GM12891 (cell line): ENCODE measurements around the gene CLCN7. TPM values are rescaled to one million over a fixed set of nuclear protein-coding genes. Genes with fewer than 3 reads are reported as not detected.
A peak's percentile ranks its signal among the peaks of the same experiment; 100 is the strongest.

ENCODE experiments used
- DNase-seq: peaks from one replicate; pipeline ENCODE4 v3.0.0; 2011; ENCODE audit warnings: low spot score; ENCODE audit not compliant: insufficient read length
- FAIRE-seq: peaks from 2 replicates; lab custom pipeline; 2011; peaks lifted over from hg19 to GRCh38; lab: Jason Lieb, UNC
- PAX5 ChIP-seq: IDR thresholded peaks from 2 replicates; pipeline ENCODE4 v1.6.1; 2011; ENCODE audit warnings: low read length, moderate library complexity, mild to moderate bottlenecking; ENCODE audit not compliant: insufficient read depth, severe bottlenecking
- POLR2A ChIP-seq: IDR thresholded peaks from 2 replicates; pipeline ENCODE4 v1.6.1; 2011; ENCODE audit warnings: low read depth, low read length, control low read depth
- POLR2AphosphoS5 ChIP-seq: IDR thresholded peaks from 2 replicates; pipeline ENCODE4 v1.6.1; 2011; ENCODE audit warnings: low read depth, low read length, control low read depth
- POU2F2 ChIP-seq: IDR thresholded peaks from 2 replicates; pipeline ENCODE4 v1.6.1; 2011; ENCODE audit warnings: low read depth, mild to moderate bottlenecking, control low read depth, low read length, moderate library complexity
- SPI1 ChIP-seq: IDR thresholded peaks from 2 replicates; pipeline ENCODE4 v1.6.1; 2011; ENCODE audit warnings: low read depth, low read length, control low read depth
- TAF1 ChIP-seq: IDR thresholded peaks from 2 replicates; pipeline ENCODE4 v1.6.1; 2011; ENCODE audit warnings: low read depth, low read length, control low read depth
- polyA plus RNA-seq: library from polyadenylated mRNA; unstranded; fragments of >200 nt; gene quantifications from one replicate; pipeline ENCODE4 v1.2.1, GENCODE V29; 2012; ENCODE audit warnings: low read depth, missing spikeins, inconsistent platforms; ENCODE audit not compliant: missing spikeins

CLCN7 gene, protein sequence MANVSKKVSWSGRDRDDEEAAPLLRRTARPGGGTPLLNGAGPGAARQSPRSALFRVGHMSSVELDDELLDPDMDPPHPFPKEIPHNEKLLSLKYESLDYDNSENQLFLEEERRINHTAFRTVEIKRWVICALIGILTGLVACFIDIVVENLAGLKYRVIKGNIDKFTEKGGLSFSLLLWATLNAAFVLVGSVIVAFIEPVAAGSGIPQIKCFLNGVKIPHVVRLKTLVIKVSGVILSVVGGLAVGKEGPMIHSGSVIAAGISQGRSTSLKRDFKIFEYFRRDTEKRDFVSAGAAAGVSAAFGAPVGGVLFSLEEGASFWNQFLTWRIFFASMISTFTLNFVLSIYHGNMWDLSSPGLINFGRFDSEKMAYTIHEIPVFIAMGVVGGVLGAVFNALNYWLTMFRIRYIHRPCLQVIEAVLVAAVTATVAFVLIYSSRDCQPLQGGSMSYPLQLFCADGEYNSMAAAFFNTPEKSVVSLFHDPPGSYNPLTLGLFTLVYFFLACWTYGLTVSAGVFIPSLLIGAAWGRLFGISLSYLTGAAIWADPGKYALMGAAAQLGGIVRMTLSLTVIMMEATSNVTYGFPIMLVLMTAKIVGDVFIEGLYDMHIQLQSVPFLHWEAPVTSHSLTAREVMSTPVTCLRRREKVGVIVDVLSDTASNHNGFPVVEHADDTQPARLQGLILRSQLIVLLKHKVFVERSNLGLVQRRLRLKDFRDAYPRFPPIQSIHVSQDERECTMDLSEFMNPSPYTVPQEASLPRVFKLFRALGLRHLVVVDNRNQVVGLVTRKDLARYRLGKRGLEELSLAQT
- polyA plus RNA-seq, result 26.4 TPM

GRCh38 chr16:1474796-1475551 is at the start of gene CLCN7:
TSS of gene CLCN7 (minus strand) at chr16:1475028. CDS start at chr16:1474974, 54 bp downstream.
- TF ChIP-seq PAX5 (no peak), POLR2AphosphoS5 (peak; percentile 47; the same call in 1 of the 2 replicates), POU2F2 (no peak), TAF1 (peak; percentile 32; the same call in 1 of the 2 replicates), SPI1 (no peak), POLR2A (peak; percentile 88)
- FAIRE-seq (peak; percentile 99), DNase-seq (peak; percentile 99)

DNA sequence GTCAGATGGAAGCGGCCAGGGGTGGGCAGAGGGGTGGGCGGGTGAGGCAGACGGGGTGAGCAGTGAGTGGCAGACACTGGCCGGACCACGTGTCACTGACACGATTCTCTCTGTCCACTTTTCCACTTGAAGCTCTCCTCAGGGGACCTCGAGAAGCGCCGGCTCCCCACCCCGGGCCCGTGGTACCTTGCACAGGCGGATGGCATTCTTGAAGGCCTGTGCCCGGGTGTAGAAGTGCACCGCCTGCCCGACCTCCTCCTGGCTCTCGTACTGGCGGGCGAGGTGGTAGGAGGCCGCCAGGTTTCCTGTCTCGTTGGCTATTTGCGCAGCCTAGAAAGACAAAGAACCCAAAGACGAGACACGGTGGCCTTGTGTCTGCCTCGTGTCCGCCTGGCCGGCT is 49.5 kb upstream of the CLCN7 start:
- TF ChIP-seq SPI1 (no peak), POU2F2 (no peak), POLR2A (no peak), TAF1 (no peak), POLR2AphosphoS5 (no peak), PAX5 (no peak)
- FAIRE-seq (no peak), DNase-seq (no peak)

GRCh38 chr16:1523581-1524245 is 48.9 kb upstream of the CLCN7 start:
- TF ChIP-seq SPI1, result no peak
- no peak for TF ChIP-seq POLR2A
- no peak for TF ChIP-seq POLR2AphosphoS5
- TF ChIP-seq TAF1, result no peak
- no peak for TF ChIP-seq PAX5
- no peak for TF ChIP-seq POU2F2
- FAIRE-seq (no peak), DNase-seq (no peak)

DNA sequence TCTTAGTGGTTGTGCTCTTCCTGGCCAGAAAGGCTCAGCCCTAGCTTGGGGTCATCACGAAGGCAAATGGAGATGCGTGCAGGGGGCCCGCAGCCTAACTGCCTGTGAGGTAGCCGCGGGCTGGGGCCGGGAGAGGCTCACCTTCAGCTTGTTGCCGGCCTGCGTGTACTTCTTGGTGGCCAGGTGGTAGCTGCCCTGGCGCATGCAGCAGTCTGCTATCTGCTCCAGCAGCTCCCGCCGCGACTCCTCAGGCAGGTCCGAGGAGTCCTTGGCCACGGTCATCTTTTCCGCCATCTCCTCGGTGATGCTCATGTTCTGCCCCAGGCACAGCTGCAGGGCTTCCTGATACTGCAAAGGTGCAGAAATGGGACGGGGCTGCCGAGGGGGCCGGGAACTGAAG is 45.6 kb upstream of the CLCN7 start:
- FAIRE-seq (no peak), DNase-seq (no peak)
- TF ChIP-seq SPI1 (no peak), PAX5 (no peak), POLR2A (no peak), TAF1 (no peak), POU2F2 (no peak), POLR2AphosphoS5 (no peak)

- FAIRE-seq, result no peak
- no peak for TF ChIP-seq TAF1
- no peak for TF ChIP-seq POLR2A
- no peak for TF ChIP-seq POLR2AphosphoS5
- no peak for TF ChIP-seq PAX5
- no peak for TF ChIP-seq POU2F2
- TF ChIP-seq SPI1, result no peak
- no peak for DNase-seq
These were observed 45.0 kb upstream of the CLCN7 start for GRCh38 chr16:1519831-1520230.

GRCh38 chr16:1518626-1519135 is 43.9 kb upstream of the CLCN7 start:
- FAIRE-seq, result no peak
- DNase-seq, result no peak
- TF ChIP-seq SPI1, result no peak
- TF ChIP-seq PAX5, result no peak
- no peak for TF ChIP-seq POU2F2
- no peak for TF ChIP-seq POLR2AphosphoS5
- no peak for TF ChIP-seq TAF1
- no peak for TF ChIP-seq POLR2A

DNA sequence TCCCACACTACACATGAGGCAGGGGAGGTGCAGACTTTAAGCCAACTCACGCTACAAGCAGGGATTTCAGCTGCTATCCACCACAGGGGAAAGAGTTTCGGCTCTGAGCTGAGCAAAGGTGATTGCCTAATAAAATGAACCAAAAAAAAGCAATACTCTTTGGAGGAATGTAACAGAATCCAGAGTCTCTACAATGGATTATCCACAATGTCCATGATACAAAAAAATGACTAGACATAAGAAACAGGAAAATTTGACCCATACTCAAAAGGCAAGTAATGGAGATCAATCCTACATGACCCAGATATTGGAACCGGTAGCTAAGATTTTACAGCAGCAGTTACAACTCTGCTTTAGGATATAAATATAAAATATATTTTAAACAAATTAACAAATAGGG is 39.7 kb upstream of the CLCN7 start:
- no peak for TF ChIP-seq POLR2AphosphoS5
- DNase-seq (no peak), FAIRE-seq (no peak)

DNA sequence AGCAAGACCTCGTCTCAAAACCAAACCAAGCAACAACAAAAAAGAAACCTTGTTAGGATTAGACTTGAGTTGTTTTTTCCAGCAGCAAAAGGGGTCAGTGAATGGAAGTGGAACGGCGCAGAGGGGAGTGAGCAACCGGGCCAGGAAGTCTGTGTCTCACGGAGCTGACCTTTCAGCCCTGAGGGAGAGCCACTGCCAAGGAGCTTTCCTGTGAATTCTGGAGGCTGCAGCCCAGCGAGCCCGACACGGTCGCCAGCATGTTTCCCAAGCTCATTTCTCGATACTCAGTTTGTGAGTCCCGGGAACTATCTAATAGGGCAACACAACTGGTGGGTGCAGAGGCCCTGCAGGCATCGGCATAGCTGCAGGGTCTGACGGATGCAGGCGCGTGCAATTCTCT is 37.9 kb upstream of the CLCN7 start:
- FAIRE-seq, result no peak
- no peak for DNase-seq
- TF ChIP-seq POU2F2 (no peak), SPI1 (no peak), PAX5 (no peak), POLR2AphosphoS5 (no peak), POLR2A (no peak), TAF1 (no peak)
